Activated T-helper 1 cell treated with anti-CD3 and anti-CD28 coated beads, Interleukin-12 subunit alpha, Interleukin-12 subunit beta, Interleukin-2, Interleukin-4 antibody, amounts not matched to agents 30 ng/mL and 10 ng/mL and 1 ng/mL, durations not matched to agents 14 hours and 24 hours and 36 hours (primary cell): ENCODE measurements around the gene HSF4. TPM values are rescaled to one million over a fixed set of nuclear protein-coding genes. Genes with fewer than 3 reads are reported as not detected.

Source experiments
- DNase-seq: peaks from one replicate; pipeline ENCODE4 v3.0.0; 2021; ENCODE audit warnings: low spot score
- H3K27ac Mint-ChIP-seq: one replicate; pipeline ENCODE4 v1.8.0; 2021; ENCODE audit warnings: mild to moderate bottlenecking, mixed read lengths
- H3K27me3 Mint-ChIP-seq: one replicate; pipeline ENCODE4 v1.8.0; 2022; ENCODE audit warnings: mild to moderate bottlenecking, moderate library complexity, mixed read lengths; ENCODE audit not compliant: insufficient read depth
- H3K36me3 Mint-ChIP-seq: one replicate; pipeline ENCODE4 v1.8.0; 2021; ENCODE audit warnings: low read depth, mixed read lengths
- H3K4me1 Mint-ChIP-seq: one replicate; pipeline ENCODE4 v1.8.0; 2021; ENCODE audit warnings: low read depth, mixed read lengths
- H3K4me3 Mint-ChIP-seq: one replicate; pipeline ENCODE4 v1.8.0; 2021; ENCODE audit warnings: mild to moderate bottlenecking, moderate library complexity, mixed read lengths
- H3K9me3 Mint-ChIP-seq: one replicate; pipeline ENCODE4 v1.8.0; 2021; ENCODE audit warnings: mixed read lengths
- intact Hi-C: fragments of 100-400 bp; cut with micrococcal nuclease; formaldehyde crosslinking; loops from one replicate; pipeline ENCODE4 v1.15.1; 2024
- total RNA-seq: library from RNA; stranded (reverse); gene quantifications from 2 replicates; pipeline ENCODE4 v1.2.3, GENCODE V29; 2022

The HSF4 gene
- total RNA-seq, 1 donor from 2014 or later = 30.3 TPM

DNA sequence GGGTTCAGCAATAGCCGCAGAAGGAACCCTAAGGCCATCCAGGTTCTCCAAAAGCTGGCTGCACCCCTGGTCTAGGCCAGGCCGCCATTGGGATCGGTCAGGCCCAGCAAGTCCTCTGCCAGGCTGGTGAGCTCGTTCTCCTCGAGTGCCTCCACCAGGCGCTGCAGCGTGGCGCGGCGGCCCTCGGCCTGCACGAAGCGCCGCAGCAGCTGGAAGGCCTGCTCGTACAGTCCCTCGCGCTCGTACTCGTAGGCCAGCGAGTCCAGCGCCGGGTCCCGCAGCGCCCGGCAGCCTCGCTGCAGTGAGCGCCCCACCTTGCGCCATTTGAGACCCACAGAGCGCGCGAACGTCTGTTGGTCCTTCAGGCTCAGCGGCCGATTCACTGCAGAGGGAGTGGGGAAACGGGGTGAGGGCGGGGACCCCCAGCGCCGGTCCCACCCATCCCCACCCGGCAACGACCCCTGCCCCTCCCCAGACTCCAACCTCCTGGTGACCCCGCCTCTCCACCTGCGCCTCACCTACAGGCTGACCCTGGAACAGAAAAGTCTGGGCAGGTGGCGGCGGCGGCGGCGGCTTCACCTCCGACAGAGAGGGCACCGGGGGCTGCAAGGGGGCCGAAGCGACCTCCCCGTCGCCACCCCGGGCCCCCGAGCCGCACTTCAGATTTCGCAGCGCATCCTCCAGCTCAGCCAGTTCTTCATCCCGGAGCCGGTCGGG lies 9.8 kb upstream of the HSF4 start:
- no peaks in the 10 kb centered on the region for H3K27me3 Mint-ChIP-seq
- peak overlapping the region; percentile 76 for H3K4me3 Mint-ChIP-seq
- H3K27ac Mint-ChIP-seq = no peak overlapping the region
- H3K4me1 Mint-ChIP-seq = peaks cover 63% of the 10 kb centered on the region
- no peak for DNase-seq
- no peaks in the 10 kb centered on the region for H3K9me3 Mint-ChIP-seq
- intact Hi-C loops = loop anchor here (1.0 to 5.0 kb wide), 5 partner anchors 136 to 277 kb away; no protein-coding TSS in a partner anchor
- peaks cover 8% of the 10 kb centered on the region for H3K36me3 Mint-ChIP-seq

DNA sequence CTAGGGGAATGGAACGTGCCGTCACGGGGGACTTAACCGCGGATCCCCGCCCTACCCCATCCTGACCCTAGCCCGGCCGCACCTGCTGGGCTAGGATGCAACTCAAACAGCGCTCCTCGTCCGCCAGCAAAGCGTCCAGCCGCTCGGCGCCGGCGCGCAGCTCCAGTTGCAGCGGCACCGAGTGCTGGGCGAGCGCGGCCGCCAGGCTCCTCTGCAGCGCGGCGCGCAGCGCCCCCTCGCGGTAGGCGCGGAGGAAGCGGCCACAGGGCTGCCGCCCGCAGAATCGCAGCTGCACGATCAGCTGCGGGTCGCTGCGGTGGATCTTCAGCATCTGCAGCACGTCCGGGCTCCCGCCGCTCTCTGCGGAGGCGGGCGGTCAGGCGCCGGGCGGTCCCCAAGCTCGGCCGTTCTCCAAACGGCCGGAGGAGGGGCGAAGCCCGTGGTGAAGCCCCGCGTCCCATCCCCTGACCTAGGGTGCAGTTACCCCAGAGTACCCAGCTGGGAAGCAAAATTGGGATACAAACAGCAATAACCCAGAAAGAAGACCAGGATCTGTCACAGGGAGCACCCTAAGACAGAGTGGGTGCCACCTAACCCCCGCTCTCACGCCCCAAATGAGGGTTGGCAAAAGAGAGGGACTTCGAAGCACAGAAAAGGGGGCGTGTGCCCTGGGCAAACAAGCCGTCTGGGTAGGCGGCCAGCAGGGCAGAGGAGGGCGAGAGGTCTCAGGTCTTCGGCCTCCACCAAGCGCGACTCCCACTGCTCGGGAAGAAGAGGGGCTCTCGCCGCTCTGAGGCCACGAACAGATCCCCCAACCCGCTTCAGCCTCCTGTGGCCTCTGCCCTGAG lies 9.0 kb upstream of the HSF4 start:
- H3K27me3 Mint-ChIP-seq = no peaks in the 10 kb centered on the region
- peaks cover 66% of the 10 kb centered on the region for H3K4me1 Mint-ChIP-seq
- no peaks in the 10 kb centered on the region for H3K9me3 Mint-ChIP-seq
- peak overlapping the region; percentile 58 for H3K27ac Mint-ChIP-seq
- peak overlapping the region; percentile 76 for H3K4me3 Mint-ChIP-seq
- intact Hi-C loops = loop anchor here (1.0 to 5.0 kb wide), 5 partner anchors 137 to 278 kb away; no protein-coding TSS in a partner anchor
- peaks cover 8% of the 10 kb centered on the region for H3K36me3 Mint-ChIP-seq
- DNase-seq = peak; percentile 81

DNA sequence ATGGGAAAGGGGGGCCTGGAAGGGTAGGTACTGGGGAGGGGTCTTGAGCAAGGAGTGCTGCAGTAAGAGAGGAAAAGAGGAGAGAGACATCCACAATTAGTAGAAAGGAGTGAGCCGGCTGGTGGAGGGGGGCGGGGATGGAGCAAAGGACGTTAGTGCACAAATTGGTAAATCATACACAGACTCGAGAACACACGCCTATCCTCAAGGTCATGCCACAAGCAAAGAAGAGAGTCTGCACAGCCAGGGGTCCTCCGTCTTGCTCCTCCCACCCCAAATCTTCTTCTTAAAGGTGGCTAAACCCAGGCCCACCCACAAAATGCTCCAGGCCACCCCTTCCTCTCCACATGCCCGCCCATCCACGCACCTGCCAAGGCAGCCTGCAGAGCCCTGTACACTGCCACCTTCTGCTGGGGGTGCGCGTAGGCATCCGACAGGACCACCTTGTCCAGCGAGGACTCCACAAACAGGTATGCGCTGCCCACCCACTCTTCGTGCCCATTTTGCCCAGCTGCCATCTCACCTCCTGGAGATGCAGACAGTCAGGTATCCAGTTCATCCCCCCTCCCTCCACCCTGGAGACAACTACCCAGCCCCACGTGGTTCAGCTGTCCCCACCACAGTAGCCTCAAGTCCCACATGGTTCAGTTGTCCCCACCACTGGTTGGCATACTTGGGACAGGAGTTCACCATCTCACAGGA lies 8.3 kb upstream of the HSF4 start:
- H3K36me3 Mint-ChIP-seq = peaks cover 11% of the 10 kb centered on the region
- peaks cover 2% of the 10 kb centered on the region for H3K27me3 Mint-ChIP-seq
- no peaks in the 10 kb centered on the region for H3K9me3 Mint-ChIP-seq
- H3K4me3 Mint-ChIP-seq = peak overlapping the region; percentile 56
- intact Hi-C loops = loop anchor here (5.0 kb wide), 1 partner anchor 279 kb away; no protein-coding TSS in a partner anchor
- H3K27ac Mint-ChIP-seq = peak overlapping the region; percentile 58
- H3K4me1 Mint-ChIP-seq = peaks cover 69% of the 10 kb centered on the region
- no peak for DNase-seq

DNA sequence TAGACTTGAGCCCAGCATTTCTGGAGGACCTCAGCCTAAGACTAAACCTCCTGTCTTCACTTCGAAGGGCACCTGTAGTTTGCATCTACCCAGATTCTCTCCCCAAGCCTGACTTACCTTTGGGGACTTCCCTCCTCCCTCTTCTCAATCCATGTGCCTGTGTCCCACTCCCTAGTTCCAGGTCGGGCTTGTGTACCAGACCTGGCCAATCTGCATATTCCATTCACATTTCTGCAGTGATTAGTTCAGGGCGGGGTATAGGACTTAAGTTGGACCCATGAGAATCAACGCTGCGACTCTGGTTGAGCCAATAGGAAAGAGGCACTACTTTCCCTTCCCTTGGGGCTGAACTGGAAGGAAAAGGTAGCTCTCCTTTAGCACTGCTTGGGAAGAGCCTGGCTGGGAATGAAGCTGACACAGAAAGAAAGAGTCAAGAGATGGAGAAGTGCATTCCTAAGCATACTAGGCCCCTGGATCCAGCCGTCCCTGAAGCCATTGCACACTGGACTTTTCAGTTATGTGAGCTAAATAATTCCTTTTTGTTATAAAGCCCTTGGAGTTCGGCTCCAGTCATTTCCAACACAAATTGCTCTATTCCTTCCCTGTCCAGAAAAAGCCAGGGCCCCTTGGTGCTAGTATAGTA lies 7.3 kb upstream of the HSF4 start:
- intact Hi-C loops = loop anchor here (5.0 kb wide), 1 partner anchor 280 kb away; no protein-coding TSS in a partner anchor
- Mint-ChIP-seq H3K27me3 (peaks cover 2% of the 10 kb centered on the region), H3K4me1 (peaks cover 63% of the 10 kb centered on the region), H3K27ac (peak overlapping the region; percentile 92), H3K36me3 (peaks cover 11% of the 10 kb centered on the region), H3K9me3 (no peaks in the 10 kb centered on the region), H3K4me3 (peak overlapping the region; percentile 91)
- no peak for DNase-seq

DNA sequence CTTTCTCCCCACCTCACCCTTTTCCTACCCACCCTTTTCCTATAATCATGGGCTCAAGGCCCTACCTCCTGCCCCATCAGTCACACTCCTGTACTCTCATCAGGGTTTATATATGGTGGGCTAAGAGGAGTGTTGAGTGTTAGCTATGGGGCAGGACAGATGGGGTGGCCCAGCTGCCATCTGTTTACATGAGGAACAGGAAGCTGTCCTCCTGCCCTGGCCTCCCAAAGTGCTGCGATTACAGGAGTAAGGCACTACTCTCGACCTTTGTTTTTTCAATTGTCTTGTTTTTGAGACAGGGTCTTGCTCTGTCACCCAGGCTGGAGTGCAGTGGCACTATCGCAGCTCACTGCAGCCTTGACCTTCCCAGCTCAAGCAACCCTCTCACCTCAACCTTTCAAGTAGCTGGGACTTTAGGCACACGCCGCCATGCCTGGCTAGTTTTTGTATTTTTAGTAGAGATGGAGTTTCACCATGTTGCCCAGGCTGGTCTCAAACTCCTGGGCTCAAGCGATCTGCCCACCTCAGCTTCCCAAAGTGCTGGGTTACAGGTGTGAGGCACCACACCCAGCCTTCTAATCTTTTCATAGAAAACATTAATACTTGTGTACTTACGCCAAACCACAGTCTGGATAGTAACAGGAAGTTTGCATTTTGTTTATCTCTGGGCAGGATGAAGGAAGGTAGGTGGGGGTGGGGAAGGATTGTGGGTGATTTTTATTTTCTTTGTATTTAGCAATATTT lies 6.5 kb upstream of the HSF4 start:
- DNase-seq = no peak
- peak overlapping the region; percentile 91 for H3K4me3 Mint-ChIP-seq
- peaks cover 6% of the 10 kb centered on the region for H3K36me3 Mint-ChIP-seq
- intact Hi-C loops = loop anchor here (2.0 to 5.0 kb wide), 2 partner anchors 155 to 281 kb away; no protein-coding TSS in a partner anchor
- H3K27me3 Mint-ChIP-seq = peaks cover 2% of the 10 kb centered on the region
- peak overlapping the region; percentile 92 for H3K27ac Mint-ChIP-seq
- peaks cover 56% of the 10 kb centered on the region for H3K4me1 Mint-ChIP-seq
- H3K9me3 Mint-ChIP-seq = no peaks in the 10 kb centered on the region

DNA sequence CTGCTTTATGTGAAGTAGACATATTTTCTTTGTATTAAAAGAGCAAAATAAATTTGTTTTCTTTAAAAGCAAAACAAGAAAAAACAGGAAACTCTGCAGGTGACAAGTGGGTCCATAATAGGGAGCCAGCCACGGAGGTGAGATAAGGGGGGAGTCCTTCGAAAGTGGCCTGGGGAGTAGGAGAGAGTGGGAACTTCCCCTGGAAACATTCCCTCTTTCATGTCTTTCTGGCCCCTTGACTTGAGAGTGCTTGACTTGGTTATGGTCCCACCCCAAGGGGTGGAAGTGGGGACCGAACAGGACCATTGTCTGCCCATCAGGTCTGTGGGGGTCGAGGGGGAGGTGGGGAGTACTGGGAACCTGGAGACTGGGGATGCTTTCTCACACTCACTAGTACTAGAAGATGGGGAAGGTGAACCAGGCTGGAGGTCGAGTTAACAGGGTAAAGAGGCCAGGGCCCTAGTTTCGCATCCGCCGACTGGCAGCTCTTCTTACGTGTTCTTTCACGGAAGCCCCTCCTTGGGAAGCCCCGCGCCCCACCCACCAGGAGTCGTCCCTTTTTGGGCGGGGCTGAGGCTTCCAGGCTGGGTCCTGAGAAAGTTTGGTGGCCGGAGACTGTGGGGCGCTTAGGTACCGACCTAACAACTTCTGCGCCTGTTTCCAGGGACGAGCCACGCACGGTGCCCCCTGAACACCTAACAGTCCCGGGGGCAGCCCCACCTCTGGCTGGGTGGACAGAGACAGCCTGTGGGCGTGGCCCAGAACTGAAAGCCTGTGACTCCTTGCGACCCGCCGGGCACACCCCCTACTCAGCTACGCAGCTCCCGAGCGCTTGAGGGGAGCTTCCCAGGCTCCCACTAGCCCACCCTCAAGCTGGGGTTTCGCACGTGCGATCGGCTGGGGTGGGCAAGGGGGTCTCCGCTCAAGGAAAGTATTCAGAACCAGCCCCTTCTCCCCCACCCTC lies 5.6 kb upstream of the HSF4 start:
- peak overlapping the region; percentile 91 for H3K4me3 Mint-ChIP-seq
- H3K36me3 Mint-ChIP-seq = peaks cover 5% of the 10 kb centered on the region
- no peaks in the 10 kb centered on the region for H3K9me3 Mint-ChIP-seq
- DNase-seq = peak; percentile 90
- H3K27me3 Mint-ChIP-seq = peaks cover 2% of the 10 kb centered on the region
- intact Hi-C loops = loop anchor here (1.0 to 5.0 kb wide), 10 partner anchors 8 to 282 kb away; partner anchors contain the start of genes FHOD1, MATCAP1, NOL3 and PHAF1
- peak overlapping the region; percentile 92 for H3K27ac Mint-ChIP-seq
- H3K4me1 Mint-ChIP-seq = peaks cover 48% of the 10 kb centered on the region

DNA sequence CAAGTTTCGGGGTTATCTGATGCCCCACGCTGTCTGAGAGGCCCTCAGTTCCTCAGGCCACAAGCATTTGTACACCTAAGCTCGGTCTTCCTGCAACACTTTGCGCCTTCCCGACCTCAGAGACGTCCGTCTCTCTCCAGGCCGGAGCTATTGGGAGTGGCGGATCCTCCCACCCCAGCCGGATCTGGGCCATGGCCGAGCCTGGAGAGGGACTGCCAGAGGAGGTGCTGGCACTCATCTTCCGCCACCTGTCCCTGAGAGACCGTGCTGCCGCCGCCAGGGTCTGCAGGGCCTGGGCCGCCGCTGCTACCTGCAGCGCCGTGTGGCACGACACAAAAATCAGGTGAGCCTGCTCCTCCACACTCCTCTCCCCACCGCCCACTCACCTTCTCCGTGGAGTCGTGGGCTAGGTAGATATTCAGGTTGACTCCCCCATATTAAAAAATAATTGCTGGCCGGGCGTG lies 2.9 kb upstream of the HSF4 start:
- peaks cover 40% of the 10 kb centered on the region for H3K4me1 Mint-ChIP-seq
- H3K9me3 Mint-ChIP-seq = no peaks in the 10 kb centered on the region
- H3K36me3 Mint-ChIP-seq = peaks cover 7% of the 10 kb centered on the region
- intact Hi-C loops = loop anchor here (2.0 kb wide), 1 partner anchor 65 kb away; the partner anchor contains the start of gene TMEM208
- no peak for DNase-seq
- H3K27me3 Mint-ChIP-seq = peaks cover 15% of the 10 kb centered on the region
- H3K27ac Mint-ChIP-seq = peak overlapping the region; percentile 23
- H3K4me3 Mint-ChIP-seq = peak overlapping the region; percentile 70

DNA sequence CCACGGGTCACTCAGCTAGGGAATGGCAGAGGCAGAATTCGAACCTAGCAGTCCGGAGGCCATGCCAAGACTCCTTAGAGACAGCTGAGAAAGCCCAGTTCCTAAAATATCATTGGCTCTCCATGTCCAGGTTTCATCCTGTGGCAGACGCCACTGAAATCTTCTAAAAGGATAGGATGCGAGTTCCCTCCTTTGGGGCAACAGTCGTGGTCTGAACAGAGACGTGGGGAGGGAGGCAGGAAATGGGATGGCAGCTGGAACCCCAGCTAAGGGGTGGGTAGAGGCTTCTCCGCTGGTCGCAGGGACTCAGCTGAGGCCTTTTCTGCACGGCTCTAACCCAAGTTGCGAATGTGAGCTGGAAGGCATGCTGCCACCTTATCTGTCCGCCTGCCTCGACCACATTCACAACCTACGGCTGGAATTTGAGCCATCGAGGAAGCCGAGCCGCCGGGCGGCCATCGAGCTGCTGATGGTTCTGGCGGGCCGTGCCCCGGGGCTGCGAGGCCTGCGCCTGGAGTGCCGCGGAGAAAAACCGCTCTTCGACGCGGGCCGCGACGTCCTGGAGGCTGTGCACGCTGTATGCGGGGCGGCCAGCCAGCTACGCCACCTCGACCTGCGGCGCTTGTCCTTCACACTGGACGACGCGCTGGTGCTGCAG lies 1.9 kb upstream of the HSF4 start:
- intact Hi-C loops = no loop called here
- Mint-ChIP-seq H3K9me3 (no peaks in the 10 kb centered on the region), H3K4me3 (peak overlapping the region; percentile 74), H3K4me1 (peaks cover 36% of the 10 kb centered on the region), H3K27ac (peak overlapping the region; percentile 80), H3K36me3 (peaks cover 5% of the 10 kb centered on the region), H3K27me3 (peaks cover 16% of the 10 kb centered on the region)
- no peak for DNase-seq

DNA sequence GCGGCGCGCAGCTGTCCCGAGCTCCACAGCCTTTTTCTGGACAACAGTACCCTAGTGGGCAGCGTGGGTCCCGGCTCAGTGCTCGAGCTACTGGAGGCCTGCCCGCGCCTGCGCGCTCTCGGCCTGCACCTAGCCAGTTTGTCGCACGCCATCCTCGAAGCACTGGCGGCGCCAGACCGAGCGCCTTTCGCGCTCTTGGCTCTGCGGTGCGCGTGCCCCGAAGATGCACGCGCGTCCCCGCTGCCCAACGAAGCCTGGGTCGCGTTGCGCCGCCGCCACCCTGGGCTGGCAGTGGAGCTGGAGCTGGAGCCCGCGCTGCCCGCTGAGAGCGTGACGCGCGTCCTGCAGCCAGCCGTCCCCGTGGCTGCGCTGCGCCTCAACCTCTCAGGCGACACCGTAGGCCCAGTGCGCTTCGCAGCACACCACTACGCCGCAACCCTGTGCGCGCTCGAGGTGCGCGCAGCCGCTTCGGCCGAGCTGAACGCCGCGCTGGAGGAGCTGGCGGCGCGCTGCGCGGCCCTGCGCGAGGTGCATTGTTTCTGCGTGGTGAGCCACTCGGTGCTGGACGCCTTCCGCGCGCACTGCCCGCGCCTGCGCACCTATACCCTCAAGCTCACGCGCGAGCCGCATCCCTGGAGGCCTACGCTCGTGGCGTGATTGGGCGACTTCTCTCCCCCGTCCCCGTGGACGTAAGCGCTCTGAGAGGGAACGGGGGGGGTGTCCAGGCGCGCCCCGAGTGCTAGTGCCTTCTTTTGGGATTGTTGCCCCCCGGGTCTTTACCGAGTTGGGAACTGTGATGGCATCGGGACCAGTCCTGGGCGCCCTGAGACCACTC lies 1.2 kb upstream of the HSF4 start:
- peak overlapping the region; percentile 52 for H3K27ac Mint-ChIP-seq
- peaks cover 16% of the 10 kb centered on the region for H3K27me3 Mint-ChIP-seq
- H3K36me3 Mint-ChIP-seq = peaks cover 7% of the 10 kb centered on the region
- peaks cover 33% of the 10 kb centered on the region for H3K4me1 Mint-ChIP-seq
- intact Hi-C loops = no loop called here
- H3K9me3 Mint-ChIP-seq = no peaks in the 10 kb centered on the region
- DNase-seq = peak; percentile 70
- peak overlapping the region; percentile 66 for H3K4me3 Mint-ChIP-seq
